Tibial nerve (tissue), 4 donors: Measurements from ENCODE around the gene HSFX2. TPM values are rescaled to one million over a fixed set of nuclear protein-coding genes. Genes with fewer than 3 reads are reported as not detected.
"Not testable (repeated sequence)": the region's sequence is repeated elsewhere in the genome, so short reads cannot be mapped to it uniquely, and the experiment has no call there.

Source experiments
- DNase-seq, 2 donors: peaks; one replicate each; pipeline ENCODE4 v3.0.0-alpha.2; 2019; ENCODE audit warnings: low spot score in 2 of 2
- H3K27ac ChIP-seq, 4 donors: fragments of 200-600 bp; sonication (generic) in 3 of 4; one replicate each; pipeline ENCODE4 v1.5.1; 2017 to 2019; ENCODE audit warnings: mild to moderate bottlenecking in 1 of 4
- H3K27me3 ChIP-seq, 2 donors: fragments of 200-600 bp; sonication (generic) in 1 of 2; one replicate each; pipeline versions ENCODE4 v1.5.1 to v1.6.0; 2017 to 2019
- H3K36me3 ChIP-seq, 3 donors: fragments of 200-600 bp; sonication (generic); one replicate each; pipeline ENCODE4 v1.5.1; 2018 to 2019
- H3K4me1 ChIP-seq, 4 donors: fragments of 200-600 bp; sonication (generic) in 3 of 4; one replicate each; pipeline ENCODE4 v1.5.1; 2017 to 2019
- H3K4me3 ChIP-seq, 4 donors: fragments of 200-600 bp; sonication (generic) in 3 of 4; one replicate each; pipeline ENCODE4 v1.5.1; 2017 to 2019; ENCODE audit warnings: mild to moderate bottlenecking in 1 of 4, moderate library complexity in 1 of 4
- H3K9me3 ChIP-seq, 4 donors: fragments of 200-600 bp; sonication (generic) in 3 of 4; one replicate each; pipeline ENCODE4 v1.5.1; 2017 to 2019
- CTCF ChIP-seq, 5 experiments: fragments of 200-600 bp in 3 of 5; fragments of 450-650 bp in 2 of 5; sonication (generic) in 3 of 5; IDR thresholded peaks; one replicate each; pipeline ENCODE4 v1.5.1; 2016 to 2019; ENCODE audit warnings: antibody characterized with exemption in 5 of 5, mild to moderate bottlenecking in 3 of 5, moderate library complexity in 2 of 5
- EP300 ChIP-seq, 2 donors: sonication (generic); formaldehyde crosslinking; IDR thresholded peaks; one replicate each; pipeline ENCODE4 v1.6.1; 2017; ENCODE audit warnings: antibody characterized with exemption in 2 of 2, mild to moderate bottlenecking in 1 of 2
- POLR2A ChIP-seq, 2 donors: fragments of 450-650 bp; IDR thresholded peaks; one replicate each; pipeline ENCODE4 v1.6.1; 2017; ENCODE audit warnings: antibody characterized with exemption in 2 of 2, mild to moderate bottlenecking in 2 of 2, moderate library complexity in 2 of 2
- WGBS, 2 donors: methylation state at CpG; one replicate each; pipeline ENCODE4 v1.1.5; 2018; 5-methylcytosine and 5-hydroxymethylcytosine counted together
- total RNA-seq, 4 donors: library from RNA; depleted of rRNA; stranded (reverse); fragments of >200 nt; gene quantifications; one replicate each; pipeline ENCODE4 v1.1.0, GENCODE V29; 2016

HSFX2 gene
- total RNA-seq, 4 donors from 2014 or later: 1.2 to 3.3 TPM; not detected in 2

- Histone ChIP-seq H3K36me3 (no peaks in the 10 kb centered on the region), H3K4me3 (no peak overlapping the region), H3K4me1 (no peaks in the 10 kb centered on the region), H3K27ac (no peak overlapping the region), H3K27me3 (no peaks in the 10 kb centered on the region), H3K9me3 (no peaks in the 10 kb centered on the region)
- no peak for DNase-seq
- no peak for TF ChIP-seq CTCF (IDR thresholded peaks at IDR 0.05)
- no peak for TF ChIP-seq EP300 (IDR thresholded peaks at IDR 0.05)
- no peak for TF ChIP-seq POLR2A (IDR thresholded peaks at IDR 0.05)
- WGBS, 2 donors: 72 to 92% methylated on average over 2 to 7 of the region's 7 CpGs
Observed at GRCh38 chrX:149567621-149568417, 27.3 kb downstream of the HSFX2 start.

- Histone ChIP-seq H3K9me3 (no peaks in the 10 kb centered on the region), H3K36me3 (no peaks in the 10 kb centered on the region), H3K4me1 (no peaks in the 10 kb centered on the region), H3K27me3 (no peaks in the 10 kb centered on the region), H3K27ac (no peak overlapping the region), H3K4me3 (no peak overlapping the region)
- no peak for TF ChIP-seq EP300 (IDR thresholded peaks at IDR 0.05)
- TF ChIP-seq CTCF (IDR thresholded peaks at IDR 0.05): no peak
- no peak for TF ChIP-seq POLR2A (IDR thresholded peaks at IDR 0.05)
- DNase-seq: no peak
- 81 to 95% methylated on average over 4 of the region's 4 CpGs for WGBS, 2 donors
Observed at GRCh38 chrX:149563359-149563758, 31.8 kb downstream of the HSFX2 start.

GRCh38 chrX:149555251-149555650 is 39.9 kb downstream of the HSFX2 start:
- H3K4me3 ChIP-seq, H3K27ac ChIP-seq, DNase-seq, H3K36me3 ChIP-seq, H3K9me3 ChIP-seq, H3K27me3 ChIP-seq, H3K4me1 ChIP-seq: not testable (repeated sequence)
- WGBS, 2 donors: no CpG with 5 or more reads among the region's 4 CpGs

GRCh38 chrX:149551939-149552248 is 43.2 kb downstream of the HSFX2 start:
- not testable (repeated sequence) for DNase-seq, H3K27me3 ChIP-seq, H3K27ac ChIP-seq, H3K36me3 ChIP-seq, H3K4me3 ChIP-seq, H3K9me3 ChIP-seq, H3K4me1 ChIP-seq
- no CpG with 5 or more reads among the region's 6 CpGs for WGBS, 2 donors

- not testable (repeated sequence) for H3K27me3 ChIP-seq, DNase-seq, H3K9me3 ChIP-seq, H3K4me1 ChIP-seq, H3K27ac ChIP-seq, H3K36me3 ChIP-seq, H3K4me3 ChIP-seq
- WGBS, 2 donors: no CpG with 5 or more reads among the region's 4 CpGs
Observed at GRCh38 chrX:149551245-149551938, 43.7 kb downstream of the HSFX2 start.

- H3K36me3 ChIP-seq, DNase-seq, H3K4me1 ChIP-seq, H3K4me3 ChIP-seq, H3K9me3 ChIP-seq, H3K27me3 ChIP-seq, H3K27ac ChIP-seq: not testable (repeated sequence)
- WGBS, 2 donors: 72% methylated on average over 1 of the region's 1 CpG; no CpG with 5 or more reads in 1 of the 2 donors
Observed at GRCh38 chrX:149550454-149550853, 44.7 kb downstream of the HSFX2 start.

- H3K27me3 ChIP-seq, H3K4me3 ChIP-seq, H3K36me3 ChIP-seq, H3K27ac ChIP-seq, H3K4me1 ChIP-seq, DNase-seq, H3K9me3 ChIP-seq: not testable (repeated sequence)
- no CpG with 5 or more reads among the region's 6 CpGs for WGBS, 2 donors
Observed at GRCh38 chrX:149549701-149550100, 45.4 kb downstream of the HSFX2 start, which contains the start of gene HSFX3. TSS of gene HSFX3 (minus strand) at chrX:149549924. CDS start at chrX:149549852, 72 bp downstream.

DNA sequence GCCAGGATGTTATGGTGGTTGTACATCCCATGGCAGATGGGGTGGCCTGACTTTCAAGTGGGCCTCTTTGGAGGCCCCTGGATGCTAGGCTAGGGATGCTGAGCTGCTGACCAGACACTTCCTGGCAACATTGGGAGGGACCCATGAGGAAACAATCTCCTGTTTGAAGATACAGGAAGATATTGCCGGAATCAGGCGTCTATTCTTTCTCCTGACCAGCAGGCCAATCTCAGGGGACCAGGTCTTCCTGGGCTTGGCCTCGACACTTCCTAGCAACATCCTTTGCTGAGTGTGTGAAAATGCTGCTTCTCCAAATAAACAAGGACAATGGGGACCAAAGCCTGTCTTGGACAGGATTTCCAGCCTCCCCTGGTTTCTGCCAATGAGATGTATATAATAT is 47.3 kb downstream of the HSFX2 start:
- not testable (repeated sequence) for H3K36me3 ChIP-seq, H3K27me3 ChIP-seq, DNase-seq, H3K4me3 ChIP-seq, H3K9me3 ChIP-seq, H3K4me1 ChIP-seq, H3K27ac ChIP-seq
- no CpG with 5 or more reads among the region's 3 CpGs for WGBS, 2 donors

- H3K4me3 ChIP-seq, H3K36me3 ChIP-seq, H3K27ac ChIP-seq, H3K9me3 ChIP-seq, H3K4me1 ChIP-seq, H3K27me3 ChIP-seq, DNase-seq: not testable (repeated sequence)
- 86% methylated on average over 1 of the region's 1 CpG; no CpG with 5 or more reads in 1 of the 2 donors for WGBS, 2 donors
Observed at GRCh38 chrX:149546962-149547361, 48.2 kb downstream of the HSFX2 start.

- H3K9me3 ChIP-seq, H3K4me1 ChIP-seq, H3K27ac ChIP-seq, DNase-seq, H3K36me3 ChIP-seq, H3K4me3 ChIP-seq, H3K27me3 ChIP-seq: not testable (repeated sequence)
- WGBS, 2 donors: 75% methylated on average over 21 of the region's 29 CpGs; no CpG with 5 or more reads in 1 of the 2 donors
Observed at GRCh38 chrX:149545545-149546543, 49.3 kb downstream of the HSFX2 start.
